PFSK-1 (cell line): ENCODE measurements around the gene HOATZ.

Experiments
- POLR2AphosphoS5 ChIP-seq: IDR thresholded peaks from 2 replicates; pipeline ENCODE4 v1.6.1; 2012; ENCODE audit warnings: low read depth, mild to moderate bottlenecking, control low read depth, low read length, moderate library complexity
- SIN3A ChIP-seq: IDR thresholded peaks from 2 replicates; pipeline ENCODE4 v1.6.1; 2012; ENCODE audit warnings: mild to moderate bottlenecking, low read length, moderate library complexity, borderline replicate concordance; ENCODE audit not compliant: insufficient read depth
- TAF1 ChIP-seq: IDR thresholded peaks from 2 replicates; pipeline ENCODE4 v1.6.1; 2012; ENCODE audit warnings: low read length, control low read depth, borderline replicate concordance; ENCODE audit not compliant: insufficient read depth

DNA sequence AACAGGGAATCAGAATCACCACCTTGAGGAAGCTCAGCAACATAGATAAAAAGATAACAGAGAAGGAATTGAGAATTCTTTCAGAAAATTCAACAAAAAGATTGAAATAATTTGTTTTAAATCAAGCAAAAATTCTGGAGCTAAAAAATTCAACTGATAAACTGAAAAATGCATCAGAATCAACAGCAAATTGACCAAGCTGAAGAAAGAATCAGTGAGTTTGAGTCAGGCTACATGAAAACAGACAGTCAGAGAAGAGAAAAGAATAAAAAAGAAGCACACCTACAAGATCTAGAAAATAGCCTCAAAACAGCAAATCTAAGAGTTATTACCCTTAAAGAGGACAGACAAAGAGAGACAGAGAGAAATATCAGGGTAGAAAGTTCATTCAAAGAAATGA, 31.1 kb upstream of the HOATZ start:
- TF ChIP-seq TAF1 (no peak), POLR2AphosphoS5 (no peak), SIN3A (no peak)
